Osteoblast (primary cell): Measurements from ENCODE around the gene RPL9. TPM values are rescaled to one million over a fixed set of nuclear protein-coding genes. Genes with fewer than 3 reads are reported as not detected.

Experiments used
- DNase-seq: peaks from one replicate; pipeline ENCODE4 v3.0.0; 2011; ENCODE audit warnings: low spot score, mixed read lengths; ENCODE audit not compliant: insufficient read length; ENCODE audit errors: missing footprints
- H2AFZ ChIP-seq: 2 replicates; pipeline ENCODE4 v1.6.0; 2011; ENCODE audit warnings: mild to moderate bottlenecking, low read length
- H3K27ac ChIP-seq: 2 replicates; pipeline ENCODE4 v1.5.1; 2011; ENCODE audit warnings: mild to moderate bottlenecking, low read depth, low read length, moderate library complexity
- H3K27me3 ChIP-seq: 2 replicates; pipeline ENCODE4 v1.6.0; 2012; ENCODE audit warnings: mild to moderate bottlenecking, control low read depth, inconsistent platforms, low read length, moderate library complexity; ENCODE audit not compliant: insufficient read depth
- H3K36me3 ChIP-seq: 2 replicates; pipeline ENCODE4 v1.5.1; 2011; ENCODE audit warnings: mild to moderate bottlenecking, low read length, control low read depth, moderate library complexity; ENCODE audit not compliant: insufficient read depth
- H3K4me1 ChIP-seq: 2 replicates; pipeline ENCODE4 v1.5.1; 2011; ENCODE audit warnings: mild to moderate bottlenecking, low read length, control low read depth, moderate library complexity; ENCODE audit not compliant: insufficient read depth
- H3K4me2 ChIP-seq: 2 replicates; pipeline ENCODE4 v1.6.0; 2011; ENCODE audit warnings: mild to moderate bottlenecking, low read length; ENCODE audit not compliant: insufficient read depth
- H3K4me3 ChIP-seq: fragments of 200-600 bp; sonication (generic); 3 replicates; pipeline ENCODE4 v1.5.1; 2012; ENCODE audit warnings: mild to moderate bottlenecking, low read length, inconsistent platforms; ENCODE audit not compliant: insufficient read depth
- H3K79me2 ChIP-seq: 2 replicates; pipeline ENCODE4 v1.6.0; 2012; ENCODE audit warnings: mild to moderate bottlenecking, low read length, control low read depth, inconsistent platforms; ENCODE audit not compliant: insufficient read depth
- H3K9me3 ChIP-seq: 2 replicates; pipeline ENCODE4 v1.5.1; 2011; ENCODE audit warnings: low read depth, low read length, control low read depth
- H4K20me1 ChIP-seq: 2 replicates; pipeline ENCODE4 v1.6.0; 2012; ENCODE audit warnings: mild to moderate bottlenecking, low read length, control low read depth; ENCODE audit not compliant: insufficient read depth
- total RNA-seq: library from RNA; depleted of rRNA; stranded (reverse); fragments of >200 nt; gene quantifications from 2 replicates; pipeline ENCODE4 v1.2.3, GENCODE V29; 2012
- TF ChIP-seq, protein P1 (sequence below): IDR thresholded peaks from 2 replicates; pipeline ENCODE4 v1.5.1; 2011; ENCODE audit warnings: mild to moderate bottlenecking, low read depth, low read length, moderate library complexity; ENCODE audit errors: extremely low read depth

Gene RPL9
- total RNA-seq, 1 donor, result 1,561 TPM

DNA sequence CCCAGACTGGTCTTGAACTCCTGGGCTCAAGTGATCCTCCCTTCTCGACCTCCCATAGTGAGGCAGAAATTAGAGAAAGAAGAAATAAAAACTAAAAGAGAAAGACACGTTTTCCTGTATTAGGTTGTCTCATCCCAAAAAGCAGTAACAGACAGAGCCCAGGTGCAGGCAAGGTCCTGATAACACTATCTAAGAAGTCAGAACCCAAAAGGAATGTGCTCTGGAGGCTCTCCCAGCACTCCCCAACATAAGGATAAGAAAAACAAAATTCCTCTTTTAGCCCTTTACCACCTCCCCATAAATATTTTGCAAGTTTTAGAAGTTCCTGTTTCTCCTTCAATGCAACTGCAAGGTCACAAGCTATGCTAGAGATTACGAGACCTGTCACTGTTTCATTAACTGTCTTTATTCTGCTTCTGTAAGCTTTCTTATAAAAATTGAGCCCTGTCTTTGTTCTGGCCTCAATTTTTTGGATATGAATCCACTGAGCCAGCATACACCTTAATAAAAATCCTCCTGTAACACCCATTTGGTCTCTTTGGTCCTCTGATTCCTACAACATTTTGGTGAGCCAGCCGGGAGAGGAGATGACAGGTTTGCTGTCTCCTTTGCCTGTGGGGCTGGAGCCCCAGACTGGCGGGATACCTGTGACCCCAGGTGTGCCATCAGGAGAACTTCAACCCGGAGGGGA is 26.0 kb upstream of the RPL9 start:
- H2AFZ ChIP-seq, result no peak overlapping the region
- no peaks in the 10 kb centered on the region for H3K4me1 ChIP-seq
- no peaks in the 10 kb centered on the region for H3K9me3 ChIP-seq
- no peaks in the 10 kb centered on the region for H3K27me3 ChIP-seq
- no peak for DNase-seq
- no peaks in the 10 kb centered on the region for H3K79me2 ChIP-seq
- no peak overlapping the region for H3K27ac ChIP-seq
- H4K20me1 ChIP-seq, result no peaks in the 10 kb centered on the region
- H3K4me2 ChIP-seq, result no peak overlapping the region
- no peak overlapping the region for H3K4me3 ChIP-seq
- TF ChIP-seq, protein P1, sequence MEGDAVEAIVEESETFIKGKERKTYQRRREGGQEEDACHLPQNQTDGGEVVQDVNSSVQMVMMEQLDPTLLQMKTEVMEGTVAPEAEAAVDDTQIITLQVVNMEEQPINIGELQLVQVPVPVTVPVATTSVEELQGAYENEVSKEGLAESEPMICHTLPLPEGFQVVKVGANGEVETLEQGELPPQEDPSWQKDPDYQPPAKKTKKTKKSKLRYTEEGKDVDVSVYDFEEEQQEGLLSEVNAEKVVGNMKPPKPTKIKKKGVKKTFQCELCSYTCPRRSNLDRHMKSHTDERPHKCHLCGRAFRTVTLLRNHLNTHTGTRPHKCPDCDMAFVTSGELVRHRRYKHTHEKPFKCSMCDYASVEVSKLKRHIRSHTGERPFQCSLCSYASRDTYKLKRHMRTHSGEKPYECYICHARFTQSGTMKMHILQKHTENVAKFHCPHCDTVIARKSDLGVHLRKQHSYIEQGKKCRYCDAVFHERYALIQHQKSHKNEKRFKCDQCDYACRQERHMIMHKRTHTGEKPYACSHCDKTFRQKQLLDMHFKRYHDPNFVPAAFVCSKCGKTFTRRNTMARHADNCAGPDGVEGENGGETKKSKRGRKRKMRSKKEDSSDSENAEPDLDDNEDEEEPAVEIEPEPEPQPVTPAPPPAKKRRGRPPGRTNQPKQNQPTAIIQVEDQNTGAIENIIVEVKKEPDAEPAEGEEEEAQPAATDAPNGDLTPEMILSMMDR, result no peak
- no peaks in the 10 kb centered on the region for H3K36me3 ChIP-seq

DNA sequence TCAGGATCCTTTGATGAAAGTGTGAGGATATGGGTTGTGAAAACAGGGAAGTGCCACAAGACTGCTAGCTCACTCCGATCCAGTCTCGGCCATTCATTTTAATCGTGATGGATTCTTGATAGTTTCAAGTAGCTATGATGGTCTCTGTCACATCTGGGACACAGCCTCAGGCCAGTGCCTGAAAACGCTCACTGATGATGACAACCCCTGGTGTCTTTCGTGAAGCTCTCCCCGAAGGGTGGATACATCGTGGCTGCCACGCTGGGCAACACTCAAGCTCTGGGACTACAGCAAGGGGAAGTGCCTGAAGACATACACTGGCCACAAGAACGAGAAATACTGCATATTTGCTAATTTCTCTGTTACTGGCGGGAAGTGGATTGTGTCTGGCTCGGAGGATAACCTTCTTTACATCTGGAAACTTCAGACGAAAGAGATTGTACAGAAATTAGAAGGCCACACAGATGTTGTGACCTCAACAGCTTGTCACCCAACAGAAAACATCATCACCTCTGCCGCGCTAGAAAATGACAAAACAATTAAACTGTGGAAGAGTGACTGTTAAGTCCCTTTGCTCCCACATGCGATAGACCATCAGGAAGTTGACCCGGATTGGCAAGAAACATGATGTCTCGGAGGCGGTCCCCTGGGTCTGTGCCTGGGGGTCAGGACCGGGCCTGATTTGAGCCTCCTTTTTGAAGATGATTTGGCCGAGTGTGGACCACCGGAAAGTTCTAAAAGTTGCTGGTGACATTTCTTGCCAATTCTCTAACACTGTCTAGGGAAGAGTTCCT is 22.4 kb upstream of the RPL9 start:
- no peaks in the 10 kb centered on the region for H4K20me1 ChIP-seq
- H3K27ac ChIP-seq, result no peak overlapping the region
- H3K36me3 ChIP-seq, result peaks cover 3% of the 10 kb centered on the region
- peaks cover 10% of the 10 kb centered on the region for H3K4me1 ChIP-seq
- no peaks in the 10 kb centered on the region for H3K27me3 ChIP-seq
- no peak overlapping the region for H2AFZ ChIP-seq
- TF ChIP-seq, protein P1, result no peak
- no peaks in the 10 kb centered on the region for H3K79me2 ChIP-seq
- DNase-seq, result no peak
- no peak overlapping the region for H3K4me2 ChIP-seq
- no peak overlapping the region for H3K4me3 ChIP-seq
- no peaks in the 10 kb centered on the region for H3K9me3 ChIP-seq

DNA sequence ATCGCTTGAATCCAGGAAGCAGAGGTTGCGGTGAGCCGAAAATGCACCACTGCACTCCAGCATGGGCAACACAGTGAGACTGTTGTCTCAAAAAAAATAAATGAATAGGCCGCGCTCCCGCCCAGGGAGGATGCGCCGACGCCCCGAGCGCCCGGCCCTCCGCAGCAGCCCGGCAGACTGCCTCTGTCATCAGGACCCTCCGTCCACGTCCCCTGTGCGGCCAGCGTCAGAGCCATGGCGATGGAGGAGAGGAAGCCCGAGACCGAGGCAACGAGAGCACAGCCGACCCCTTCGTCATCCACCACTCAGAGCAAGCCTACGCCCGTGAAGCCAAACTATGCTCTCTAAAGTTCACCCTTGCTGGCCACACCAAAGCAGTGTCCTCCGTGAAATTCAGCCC is 21.5 kb upstream of the RPL9 start:
- H3K4me3 ChIP-seq, result no peak overlapping the region
- no peaks in the 10 kb centered on the region for H3K9me3 ChIP-seq
- peaks cover 3% of the 10 kb centered on the region for H3K36me3 ChIP-seq
- H3K79me2 ChIP-seq, result no peaks in the 10 kb centered on the region
- no peak for DNase-seq
- no peaks in the 10 kb centered on the region for H4K20me1 ChIP-seq
- no peak overlapping the region for H3K27ac ChIP-seq
- TF ChIP-seq, protein P1, result no peak
- H3K4me2 ChIP-seq, result no peak overlapping the region
- peaks cover 15% of the 10 kb centered on the region for H3K4me1 ChIP-seq
- no peaks in the 10 kb centered on the region for H3K27me3 ChIP-seq
- no peak overlapping the region for H2AFZ ChIP-seq

DNA sequence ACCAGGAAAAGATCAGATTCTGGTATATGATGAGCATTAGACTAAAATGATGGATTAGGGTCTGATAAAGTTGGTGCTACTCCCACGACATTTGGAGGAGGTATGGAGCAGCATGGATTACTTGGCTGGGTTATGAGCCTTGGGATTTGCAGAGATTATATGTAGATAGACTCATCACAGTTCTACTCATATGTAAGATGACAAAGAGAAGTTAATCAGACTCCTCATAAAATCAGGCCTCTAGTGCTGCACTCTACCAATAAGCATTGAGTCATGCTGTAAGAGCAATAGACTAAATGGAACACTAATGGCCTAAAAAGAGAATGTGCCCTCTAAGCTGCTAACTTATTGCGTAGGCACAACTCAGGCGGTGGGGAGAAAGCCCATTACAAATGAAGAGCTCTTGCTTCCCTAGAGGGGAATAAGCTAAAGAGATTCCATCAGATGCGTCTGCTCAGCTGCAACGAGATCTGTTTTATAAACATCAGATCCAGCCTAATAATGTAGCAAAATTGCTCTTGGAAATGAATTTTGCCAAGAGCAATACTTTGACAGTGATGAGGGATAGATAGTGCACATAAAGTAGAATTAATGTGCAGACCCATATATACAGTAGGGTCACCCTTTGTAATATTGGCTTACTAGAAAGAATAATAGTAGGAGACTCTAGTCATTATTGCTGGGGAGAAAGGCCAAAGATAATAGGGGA is 17.6 kb upstream of the RPL9 start:
- H3K4me3 ChIP-seq, result no peak overlapping the region
- H3K27me3 ChIP-seq, result no peaks in the 10 kb centered on the region
- H3K4me1 ChIP-seq, result peaks cover 15% of the 10 kb centered on the region
- no peaks in the 10 kb centered on the region for H3K9me3 ChIP-seq
- TF ChIP-seq, protein P1, result no peak
- peaks cover 15% of the 10 kb centered on the region for H3K36me3 ChIP-seq
- peak overlapping the region; percentile 37 for H2AFZ ChIP-seq
- H3K79me2 ChIP-seq, result no peaks in the 10 kb centered on the region
- DNase-seq, result peak; percentile 93
- peak overlapping the region; percentile 37 for H3K4me2 ChIP-seq
- peak overlapping the region; percentile 54 for H3K27ac ChIP-seq
- H4K20me1 ChIP-seq, result no peaks in the 10 kb centered on the region
